GM18507 (cell line): Measurements from ENCODE around the gene AARS1.
"Not testable (repeated sequence)": the region's sequence is repeated elsewhere in the genome, so short reads cannot be mapped to it uniquely, and the experiment has no call there.

Experiments
- DNase-seq: peaks from one replicate; pipeline ENCODE4 v3.0.0; 2011; ENCODE audit warnings: low read depth; ENCODE audit not compliant: insufficient read length; ENCODE audit errors: extremely low spot score
- FAIRE-seq: peaks from 2 replicates; lab custom pipeline; 2011; peaks lifted over from hg19 to GRCh38; lab: Jason Lieb, UNC

The AARS1 gene

DNA sequence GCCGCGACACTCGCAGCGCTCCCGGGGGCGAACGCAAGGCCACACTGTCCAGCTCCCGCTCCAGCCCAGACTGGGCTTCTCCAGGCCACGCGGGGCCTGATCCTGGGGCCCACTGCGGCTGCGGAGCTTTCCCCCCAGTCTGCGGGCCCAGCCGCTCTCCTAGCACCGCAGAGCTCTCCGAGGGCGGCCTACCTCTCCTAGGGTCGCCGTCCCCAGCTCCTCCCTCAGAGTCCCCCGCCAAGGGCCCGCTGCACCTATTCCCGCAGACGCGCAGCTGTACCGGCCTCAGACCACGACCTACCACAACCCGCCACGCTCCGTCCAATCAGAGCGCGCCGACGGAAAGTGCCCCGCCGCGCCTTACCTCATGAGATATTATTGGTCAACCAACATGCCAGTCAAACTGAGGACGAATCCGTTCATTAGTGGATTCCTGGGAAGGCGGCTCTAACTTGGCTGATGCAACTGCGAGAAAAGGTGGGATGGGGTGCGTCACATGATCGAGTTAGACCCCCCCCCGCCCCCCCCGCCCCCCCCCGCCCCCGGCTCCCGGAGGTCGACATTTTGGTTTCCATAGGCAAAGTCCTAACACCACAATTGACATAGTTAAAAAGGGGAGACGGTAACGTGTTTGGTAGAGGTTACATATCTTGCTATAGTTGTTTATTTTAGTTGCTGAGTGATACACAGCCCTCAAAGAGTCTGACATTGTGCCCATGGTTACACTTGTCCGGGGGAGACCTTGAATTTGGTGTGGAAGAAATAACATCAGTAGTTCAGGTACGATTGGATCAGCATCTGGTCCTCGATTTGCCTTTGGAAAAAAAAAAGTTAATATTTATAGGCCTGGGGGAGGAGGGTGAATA is at the start of gene AARS1:
Gene AARS1 (minus strand): TSS at position 278 of the 866 bp plus-strand sequence. CDS start 6,743 bp downstream, outside the sequence.
- FAIRE-seq (peak; percentile 89), DNase-seq (peak; percentile 86)

DNA sequence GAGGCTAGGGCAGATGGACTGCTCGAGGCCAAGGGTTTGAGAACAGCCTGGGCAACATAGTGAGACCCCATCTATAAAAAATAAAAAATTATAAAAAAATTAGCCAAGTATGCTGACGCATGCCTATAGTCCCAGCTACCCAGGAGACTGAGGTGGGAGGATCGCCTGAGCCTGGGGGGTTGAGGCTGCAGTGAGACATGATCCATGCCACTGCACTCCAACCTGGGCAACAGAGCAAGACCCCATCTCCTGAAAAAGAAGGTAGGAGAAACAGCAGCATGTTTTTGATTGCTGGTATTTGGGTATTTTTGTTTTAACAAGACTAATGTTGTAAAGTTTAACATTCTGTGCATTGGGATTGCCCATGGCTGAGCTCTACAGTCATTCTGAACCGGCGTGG is 48.5 kb upstream of the AARS1 start:
- DNase-seq, result no peak
- no peak for FAIRE-seq

DNA sequence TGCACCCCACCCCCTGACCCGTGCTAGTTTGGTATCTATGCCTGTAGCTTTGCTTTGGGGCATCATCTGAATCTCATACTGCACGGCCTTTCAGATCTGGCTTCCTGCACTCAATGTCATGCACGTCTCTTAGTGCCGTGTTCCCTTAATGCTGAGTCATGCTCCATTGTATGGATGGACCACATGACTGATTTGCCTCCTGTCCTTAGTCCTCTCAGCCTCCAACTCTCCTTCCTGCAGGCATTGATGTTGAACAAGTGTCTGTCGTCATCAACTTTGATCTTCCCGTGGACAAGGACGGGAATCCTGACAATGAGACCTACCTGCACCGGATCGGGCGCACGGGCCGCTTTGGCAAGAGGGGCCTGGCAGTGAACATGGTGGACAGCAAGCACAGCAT is 43.4 kb upstream of the AARS1 start:
- FAIRE-seq, DNase-seq: not testable (repeated sequence)

DNA sequence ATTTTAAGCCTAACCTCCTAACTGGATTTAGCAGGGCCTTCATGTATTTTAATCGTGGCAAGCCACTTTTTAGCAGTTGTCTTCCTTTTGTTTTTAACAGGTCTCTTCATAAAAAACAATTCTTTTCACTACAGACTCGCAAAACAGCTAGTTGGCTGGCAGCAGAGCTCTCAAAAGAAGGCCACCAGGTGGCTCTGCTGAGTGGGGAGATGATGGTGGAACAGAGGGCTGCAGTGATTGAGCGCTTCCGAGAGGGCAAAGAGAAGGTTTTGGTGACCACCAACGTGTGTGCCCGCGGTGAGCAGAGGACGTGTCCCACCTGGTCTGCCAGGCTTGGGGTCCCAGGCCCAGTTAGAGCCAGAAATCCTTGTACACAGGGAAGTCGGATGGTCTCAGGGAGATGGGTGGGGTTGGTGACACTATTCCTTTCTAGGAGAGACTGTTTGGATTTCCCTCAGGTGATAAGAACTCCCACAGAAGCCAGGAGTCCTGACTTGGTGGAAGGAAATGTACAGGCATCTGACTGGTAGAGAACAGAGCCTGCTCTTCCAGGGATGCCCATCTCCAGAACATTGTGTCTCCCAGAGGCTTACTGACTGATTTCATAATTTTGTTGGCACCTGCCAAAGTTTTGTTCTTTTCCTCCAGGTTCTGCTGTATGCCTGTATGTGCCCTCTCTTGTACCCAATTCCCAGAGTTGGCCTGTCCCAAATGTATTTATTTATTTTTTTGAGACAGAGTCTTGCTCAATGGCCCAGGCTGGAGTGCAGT is 42.5 kb upstream of the AARS1 start:
- FAIRE-seq (peak; percentile 48), DNase-seq (no peak)

DNA sequence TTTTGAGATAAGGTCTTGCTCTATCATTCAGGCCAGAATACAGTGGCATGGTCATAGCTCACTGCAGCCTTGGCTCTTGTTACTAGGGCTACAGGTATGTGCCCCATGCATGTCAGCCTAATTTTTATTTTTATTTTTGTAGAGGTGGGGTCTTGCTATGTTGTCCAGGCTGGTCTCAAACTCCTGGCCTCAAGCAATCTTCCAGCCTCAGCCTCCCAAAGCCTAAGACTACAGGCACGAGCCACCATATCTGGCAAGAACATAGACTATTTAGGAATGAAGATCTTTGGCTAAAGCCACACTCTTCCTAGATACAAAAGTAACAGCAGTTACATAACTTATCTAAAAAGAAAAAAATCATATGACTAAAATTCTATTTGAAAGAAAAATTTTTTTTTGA is 41.8 kb upstream of the AARS1 start:
- FAIRE-seq (no peak), DNase-seq (no peak)

DNA sequence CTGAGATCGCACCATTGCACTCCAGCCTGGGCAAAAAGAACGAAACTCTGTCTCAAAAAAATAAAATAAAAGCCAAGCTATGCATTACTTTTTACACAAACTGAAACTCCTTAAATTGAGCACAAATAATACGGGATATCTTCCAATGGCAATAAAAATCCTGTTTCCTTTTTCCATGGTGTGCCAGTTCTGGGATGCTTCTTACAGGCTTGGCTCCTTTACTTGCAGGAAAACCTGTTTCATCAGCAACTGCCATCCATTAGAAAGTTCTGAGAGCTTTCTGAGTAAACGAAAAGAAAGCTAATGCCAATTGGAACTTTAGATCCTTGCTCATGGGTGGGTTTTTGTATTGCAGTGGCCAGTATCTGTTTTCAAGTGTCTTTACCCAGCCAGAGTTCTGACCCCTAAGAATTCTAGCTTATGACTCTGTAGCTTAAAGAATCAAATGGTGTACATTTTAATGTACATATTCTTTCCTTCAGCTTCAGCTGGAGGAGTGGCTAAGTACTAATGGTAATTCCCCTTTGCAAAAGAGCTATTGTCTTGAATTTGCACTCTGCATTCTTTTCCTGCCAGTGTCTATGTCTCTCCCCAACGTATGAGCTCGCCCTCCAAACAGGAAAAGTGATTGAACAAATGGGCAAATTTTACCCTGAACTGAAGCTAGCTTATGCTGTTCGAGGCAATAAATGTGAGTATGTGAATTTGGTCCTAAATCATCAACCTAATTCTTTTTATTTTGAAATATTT is 35.9 kb upstream of the AARS1 start:
- no peak for FAIRE-seq
- DNase-seq, result no peak

DNA sequence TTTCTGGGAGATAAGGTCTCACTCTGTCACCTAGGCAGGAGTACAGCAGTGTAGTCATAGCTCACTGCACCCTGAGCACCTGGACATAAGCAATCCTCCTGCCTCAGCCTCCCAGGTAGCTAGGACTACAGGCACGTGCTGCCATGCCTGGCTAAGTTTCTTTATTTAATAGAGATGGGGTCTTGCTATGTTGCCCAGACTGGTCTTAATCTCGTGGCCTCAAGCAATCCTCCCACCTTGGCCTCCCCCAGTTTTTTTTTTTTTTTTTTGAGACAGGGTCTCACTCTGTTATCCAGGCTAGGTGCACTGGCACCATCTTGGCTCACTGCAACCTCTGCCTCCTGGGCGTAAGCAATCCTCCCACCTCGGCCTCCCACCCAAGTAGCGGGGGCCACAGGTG is 30.8 kb upstream of the AARS1 start:
- FAIRE-seq (no peak), DNase-seq (no peak)

DNA sequence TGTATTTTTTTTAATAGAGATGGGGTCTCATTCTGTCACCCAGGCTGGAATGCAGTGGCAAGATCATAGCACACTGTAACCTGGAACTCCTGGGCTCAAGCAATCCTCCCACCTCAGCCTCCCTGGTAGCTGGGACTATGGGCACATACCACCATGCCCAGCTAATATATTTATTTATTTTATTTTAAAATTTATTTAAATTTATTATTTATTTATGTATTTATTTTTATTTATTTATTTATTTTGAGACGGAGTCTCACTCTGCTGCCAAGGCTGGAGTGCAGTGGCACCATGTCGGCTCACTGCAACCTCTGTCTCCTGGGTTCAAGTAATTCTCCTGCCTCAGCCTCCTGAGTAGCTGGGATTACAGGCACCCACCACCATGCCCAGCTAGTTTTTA is 18.4 kb upstream of the AARS1 start:
- not testable (repeated sequence) for FAIRE-seq, DNase-seq

DNA sequence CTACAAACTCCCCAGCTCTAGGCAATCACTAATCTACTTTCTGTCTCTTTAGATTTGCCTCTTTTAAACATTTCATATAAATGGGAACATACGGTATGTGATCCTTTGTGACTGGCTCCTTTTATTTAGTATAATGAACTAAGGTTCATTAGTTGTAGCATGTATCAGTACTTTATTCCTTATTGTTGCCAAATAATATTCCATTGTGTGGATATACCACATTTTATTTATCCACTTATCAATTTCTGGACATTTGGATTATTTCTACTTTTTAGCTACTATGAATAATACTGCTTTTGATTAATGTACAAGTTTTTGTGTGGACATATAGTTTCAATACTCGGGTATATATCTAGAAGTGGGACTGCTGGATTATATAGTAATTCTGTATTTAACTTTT is 17.6 kb upstream of the AARS1 start:
- no peak for FAIRE-seq

DNA sequence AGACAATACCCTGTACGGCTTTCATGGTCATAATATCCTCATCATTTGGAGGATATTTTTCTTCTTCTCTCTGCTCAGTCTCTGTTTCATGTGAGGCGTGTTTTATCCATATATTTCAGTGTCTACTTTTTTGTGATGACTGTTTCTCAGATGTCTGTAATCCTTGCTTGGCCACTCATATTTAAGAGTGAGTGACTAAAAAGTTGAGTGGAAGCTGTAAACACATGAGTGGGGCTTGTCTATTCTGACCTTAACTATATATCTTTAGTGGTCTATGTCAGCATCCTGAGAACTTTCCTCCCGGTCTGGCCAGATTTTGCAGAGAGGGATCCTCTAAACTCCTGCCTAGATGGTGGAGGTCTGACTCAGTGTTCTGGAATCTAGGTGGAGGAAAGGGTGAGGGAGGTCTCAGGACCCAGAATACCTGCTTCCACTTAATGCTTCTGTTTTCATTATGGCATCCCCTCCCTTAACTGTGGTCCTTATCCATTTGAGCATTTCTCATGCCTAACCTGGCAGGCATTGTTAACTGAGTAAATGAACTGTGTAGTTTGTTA is 15.7 kb upstream of the AARS1 start:
- FAIRE-seq (no peak), DNase-seq (no peak)

More for the DNA sequence above, 17.6 kb upstream of the AARS1 start:
- DNase-seq, result no peak

DNA sequence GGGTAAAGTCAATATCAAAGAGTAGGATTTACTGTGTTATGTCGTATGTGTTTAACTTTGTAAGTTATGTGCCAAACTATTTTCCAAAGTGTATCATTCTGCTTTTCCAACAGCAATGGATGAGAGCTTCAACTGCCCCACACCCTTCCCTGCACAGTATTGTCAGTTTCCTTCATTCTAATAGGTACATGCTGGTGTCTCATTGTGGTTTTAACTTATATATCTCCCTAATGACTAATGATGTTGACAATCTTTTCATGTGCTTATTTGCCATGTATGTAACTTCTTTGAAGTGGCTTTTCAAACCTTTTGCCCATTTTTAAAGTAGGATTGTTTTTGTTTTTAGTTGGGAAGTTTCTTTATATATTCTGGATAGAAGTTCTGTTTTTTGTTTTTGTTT is 13.4 kb upstream of the AARS1 start:
- FAIRE-seq (no peak), DNase-seq (no peak)

DNA sequence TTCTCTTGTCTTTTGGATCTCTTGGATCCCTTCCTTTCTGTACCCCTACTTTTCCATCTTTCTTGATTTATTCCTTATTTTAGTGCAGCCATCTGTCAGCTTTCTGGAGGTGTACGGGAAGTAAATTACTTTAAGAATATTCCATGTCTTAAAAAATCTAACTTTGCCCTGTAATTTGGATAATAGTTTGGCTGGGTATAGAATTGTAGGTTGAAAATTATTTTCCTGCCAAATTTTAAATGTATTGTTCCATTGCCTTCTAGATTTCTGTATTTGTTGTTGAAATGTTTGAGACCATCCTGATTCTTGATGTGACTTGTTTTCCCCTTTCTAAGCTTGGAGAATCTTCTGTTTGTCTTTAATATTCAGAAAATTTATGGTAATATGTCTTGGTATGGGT is 11.8 kb upstream of the AARS1 start:
- no peak for DNase-seq
- no peak for FAIRE-seq

DNA sequence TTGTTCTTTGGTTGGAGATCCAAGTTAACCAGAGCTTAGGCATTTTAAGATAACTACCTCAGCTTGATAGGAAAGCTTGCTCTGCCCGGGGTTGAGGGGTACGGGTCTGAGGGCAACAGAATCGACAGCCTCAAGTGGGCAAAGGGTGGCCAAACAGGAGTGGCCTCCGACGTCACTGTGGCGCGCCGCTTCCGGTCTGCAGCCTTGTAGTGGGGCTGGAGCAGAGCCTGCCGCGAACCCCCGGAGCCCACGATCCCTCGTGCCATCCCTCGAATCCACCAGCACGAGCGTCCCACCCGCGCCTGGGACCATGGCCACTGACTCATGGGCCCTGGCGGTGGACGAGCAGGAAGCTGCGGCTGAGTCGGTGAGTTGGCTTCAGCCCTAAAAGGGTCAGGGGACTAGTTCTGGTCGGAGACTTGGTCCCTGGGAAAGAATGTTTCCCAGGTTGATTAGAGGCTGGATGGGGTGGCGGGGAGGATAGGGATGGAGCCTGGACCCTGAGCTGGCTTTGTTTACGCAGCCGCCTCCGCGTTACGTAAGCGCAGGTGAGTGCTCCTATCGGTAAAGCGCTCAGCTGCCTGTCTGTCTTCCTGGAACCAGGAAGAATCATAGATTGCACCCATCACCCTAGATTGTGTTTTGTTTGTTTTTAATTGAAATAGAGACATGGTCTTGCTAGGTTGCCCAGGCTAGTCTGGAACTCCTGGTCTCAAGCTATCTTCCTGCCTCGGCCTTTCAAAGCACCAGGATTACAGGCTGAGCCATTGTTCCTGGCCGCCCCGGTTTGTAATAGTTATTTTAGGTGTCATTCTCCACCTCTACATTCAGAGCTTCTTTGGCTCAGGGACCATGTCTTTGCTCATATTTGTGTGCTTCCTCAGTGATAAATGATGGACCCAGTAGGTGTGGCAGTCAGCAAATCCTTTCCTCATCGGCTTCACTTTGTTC is 10.0 kb upstream of the AARS1 start, which contains the start of gene DDX19B:
Gene DDX19B (plus strand): TSS at position 199 of the 951 bp plus-strand sequence. CDS start 112 bp downstream, at position 311.
- peak; percentile 71 for FAIRE-seq
- no peak for DNase-seq

DNA sequence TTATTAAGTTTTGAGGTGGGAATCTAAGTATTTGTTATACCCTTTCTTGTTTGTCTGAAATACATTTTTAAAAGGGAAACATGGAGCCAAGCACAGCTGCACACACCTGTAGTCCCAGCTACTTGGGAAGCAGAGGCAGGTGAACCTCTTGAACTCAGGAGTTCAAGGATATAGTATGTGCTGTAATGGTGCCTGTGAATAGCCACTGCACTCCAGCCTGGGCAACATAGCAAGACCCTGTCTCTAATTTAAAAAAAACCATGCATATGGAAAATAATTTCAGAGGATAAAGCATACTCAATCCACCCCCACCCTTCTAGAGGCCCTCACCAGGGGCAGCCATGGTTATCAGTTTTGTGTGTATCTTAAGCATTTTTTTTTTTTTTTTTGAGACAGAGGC is 6.3 kb upstream of the AARS1 start:
- DNase-seq (no peak), FAIRE-seq (no peak)

DNA sequence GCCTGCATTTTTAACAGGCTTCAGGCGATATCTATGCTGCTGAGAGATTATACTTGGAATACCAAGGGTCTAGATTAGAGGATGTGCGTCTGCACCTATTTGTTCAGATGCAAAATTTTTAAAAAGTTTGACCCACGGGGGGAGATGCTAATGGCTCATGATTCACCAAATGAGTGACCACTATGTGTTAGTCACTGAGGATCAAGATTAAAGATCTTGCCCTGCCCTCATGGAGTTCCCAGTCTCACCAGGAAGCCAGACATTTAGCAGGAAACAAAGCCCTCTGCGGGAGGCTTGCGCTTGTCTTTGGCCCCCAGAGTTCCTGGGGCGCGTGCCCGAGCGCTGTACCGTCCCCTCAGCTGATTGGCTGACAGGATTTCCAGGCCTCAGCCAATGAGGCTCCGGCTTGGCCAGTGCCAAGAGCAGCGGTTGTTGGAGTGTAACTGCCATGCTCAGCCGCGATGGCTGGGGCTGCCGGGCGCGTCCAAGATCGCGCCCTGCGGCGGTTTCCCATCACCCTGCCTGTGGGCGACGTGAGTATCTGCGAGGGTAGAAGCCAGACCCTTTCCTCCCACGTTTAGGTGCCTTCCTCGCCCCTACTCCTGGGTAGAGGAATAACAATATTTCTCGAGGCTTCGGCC is 5.2 kb upstream of the AARS1 start:
- no peak for FAIRE-seq
- no peak for DNase-seq

DNA sequence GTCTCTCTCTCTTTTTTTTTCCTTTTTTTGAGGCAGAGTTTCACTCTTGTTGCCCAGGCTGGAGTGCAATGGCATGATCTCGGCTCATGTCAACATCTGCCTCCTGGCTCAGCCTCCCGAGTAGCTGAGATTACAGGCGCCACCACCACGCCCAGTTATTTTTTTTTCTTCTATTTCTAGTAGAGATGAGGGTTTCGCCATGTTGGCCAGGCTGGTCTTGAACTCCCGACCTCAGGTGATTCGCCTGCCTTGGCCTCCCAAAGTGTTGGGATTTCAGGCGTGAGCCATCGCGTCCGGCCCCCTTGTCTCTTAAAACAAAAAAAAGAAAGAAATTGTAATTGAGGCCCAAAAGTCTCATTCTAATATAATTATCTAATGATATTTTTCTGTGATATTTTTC is 2.8 kb upstream of the AARS1 start:
- not testable (repeated sequence) for DNase-seq, FAIRE-seq

DNA sequence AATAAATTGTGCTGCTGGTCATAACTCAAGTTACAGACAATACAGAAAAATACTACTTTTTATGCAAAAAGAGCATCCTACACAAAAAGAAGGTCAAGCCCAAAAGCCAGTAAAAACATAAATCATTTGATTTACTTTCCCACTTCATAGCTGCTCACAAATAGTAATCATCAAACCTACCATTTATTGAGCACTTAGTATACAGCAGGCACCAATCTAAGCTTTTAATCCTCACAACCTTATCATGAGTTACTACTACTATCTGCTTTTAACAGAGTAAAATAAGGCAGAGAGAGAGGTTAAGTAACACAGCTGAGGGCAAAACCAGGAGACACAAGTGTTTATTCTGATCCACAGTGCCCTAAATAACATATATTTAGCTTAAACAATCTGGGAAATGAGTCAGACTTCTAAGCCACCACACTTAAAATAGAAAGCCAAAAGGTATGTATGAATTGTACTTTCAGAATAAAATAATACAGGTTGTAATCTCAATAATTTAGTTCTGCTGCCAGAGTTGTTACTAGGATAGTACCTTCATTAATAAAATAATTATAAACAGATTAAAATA is 1.7 kb upstream of the AARS1 start:
- DNase-seq, result no peak

More for the DNA sequence above, 1.7 kb upstream of the AARS1 start:
- FAIRE-seq, result no peak
